GM23338 (cell line): ENCODE measurements around the gene KCNG3. TPM values are rescaled to one million over a fixed set of nuclear protein-coding genes. Genes with fewer than 3 reads are reported as not detected.

Experiments used
- polyA plus RNA-seq: library from polyadenylated mRNA; unstranded; fragments of >200 nt; fragmentation: Nextera tagmentation; extraction: Ambion mirVana; gene quantifications from 2 replicates; pipeline ENCODE4 v1.2.1, GENCODE V29; 2016
- small RNA-seq: library from RNA; depleted of rRNA; stranded (forward); fragments of <200 nt; gene quantifications from one replicate; pipeline ENCODE3, GENCODE V24; 2014; ENCODE audit warnings: low replicate concordance
- total RNA-seq: library from RNA; depleted of rRNA; stranded (reverse); fragments of >200 nt; shearing (Covaris generic); gene quantifications from 2 replicates; pipeline ENCODE4 v1.2.3, GENCODE V29; 2014; rRNA removed

KCNG3 gene
- total and polyA plus RNA-seq, 2 experiments from 2014 or later, result 2.5 to 36.2 TPM

Small RNA genes within 50 kb of the gene (small RNA-seq; reads per million reads assigned to genes)
- gene RF00017 (not detected), gene RF00612 (0.10 reads per million)

Other genes with a start within 250 kb of the KCNG3 start
- 149 and 158 TPM in 2 replicates for gene COX7A2L, start 132.8 kb downstream of the KCNG3 start, total RNA-seq
- gene COX7A2L, start 132.8 kb downstream of the KCNG3 start, polyA plus RNA-seq, result 112 and 118 TPM in 2 replicates
- 145 and 162 TPM in 2 replicates for gene MTA3, start 74.7 kb upstream of the KCNG3 start, total RNA-seq
- gene MTA3, start 74.7 kb upstream of the KCNG3 start, polyA plus RNA-seq, result 202 and 208 TPM in 2 replicates